Measurements from ENCODE around the gene MARK1. TPM values are rescaled to one million over a fixed set of nuclear protein-coding genes. Genes with fewer than 3 reads are reported as not detected.

MARK1 gene
- total RNA-seq, 1 experiment from 2014 or later = 17.8 TPM

- Histone ChIP-seq H3K23me2 (ENCODE audit: insufficient read length, low read depth, low read length, poor library complexity, severe bottlenecking) (no peaks in the 10 kb centered on the region), H3K79me1 (ENCODE audit: insufficient read depth, low read depth, low read length, poor library complexity, severe bottlenecking) (peaks cover 2% of the 10 kb centered on the region), H3K4me2 (ENCODE audit: insufficient read depth, insufficient read length, low read length) (no peak overlapping the region), H2BK12ac (ENCODE audit: insufficient read length, low read depth, low read length) (no peak overlapping the region), H4K8ac (replicated peaks; ENCODE audit: insufficient read length, low read depth, low read length) (no peak overlapping the region), H4K91ac (ENCODE audit: insufficient read length, low read depth, low read length) (no peak overlapping the region), H4K20me1 (ENCODE audit: control insufficient read depth, insufficient read depth, insufficient read length) (no peaks in the 10 kb centered on the region), H3K4me1 (ENCODE audit: insufficient read depth, low read length) (no peaks in the 10 kb centered on the region), H3K27me3 (ENCODE audit: insufficient read depth, low read length) (no peaks in the 10 kb centered on the region), H4K5ac (ENCODE audit: insufficient read length, low read depth, low read length) (no peak overlapping the region), H3K9me3 (ENCODE audit: control insufficient read depth, low read depth, low read length) (no peaks in the 10 kb centered on the region), H2BK15ac (ENCODE audit: low read depth, low read length) (no peak overlapping the region), H3K18ac (ENCODE audit: insufficient read length, low read depth, low read length) (no peak overlapping the region), H2AK5ac (ENCODE audit: insufficient read length, low read length) (no peak overlapping the region), H2AFZ (ENCODE audit: low read length) (no peak overlapping the region), H3K23ac (ENCODE audit: insufficient read length, low read depth, low read length) (no peak overlapping the region), H3K79me2 (ENCODE audit: insufficient read depth, low read length) (0 out of 2 replicates have a peak, but pooled peaks cover 2% of the 10 kb centered on the region), H3K56ac (ENCODE audit: insufficient read length, low read depth, low read length) (no peak overlapping the region), H3K14ac (ENCODE audit: insufficient read depth, low read length) (no peak overlapping the region), H3K4ac (ENCODE audit: low read depth, low read length) (no peak overlapping the region), H2BK20ac (ENCODE audit: low read depth, low read length, poor library complexity, severe bottlenecking) (no peak overlapping the region), H3K9ac (ENCODE audit: extremely low read depth, insufficient read length, low read length) (no peak overlapping the region), H3K27ac (ENCODE audit: insufficient read length, low read depth, low read length) (no peak overlapping the region), H2BK5ac (ENCODE audit: insufficient read length, low read length) (no peak overlapping the region), H2BK120ac (ENCODE audit: low read depth, low read length, poor library complexity, severe bottlenecking) (no peak overlapping the region), H3T11ph (ENCODE audit: low read length) (no peak overlapping the region)
- WGBS (ENCODE audit: extremely low coverage, insufficient read length, low lambda C conversion rate) = no CpG with 5 or more reads among the region's 1 CpG
- no peak overlapping the region for H3K27ac Mint-ChIP-seq
- DNase-seq = no peak
- no peak overlapping the region for H3K4me3 Mint-ChIP-seq
- peaks cover 15 to 33% (median 22%) of the 10 kb centered on the region in 3 experiments for H3K36me3 Mint-ChIP-seq (ENCODE audit: insufficient read depth in 1 of 3, low read depth in 3 of 3)
- no peaks in the 10 kb centered on the region for H3K27me3 Mint-ChIP-seq (ENCODE audit: low read depth)
- TF ChIP-seq CTCF (conservative IDR thresholded peaks at IDR 0.05) = no peak
- no peaks in the 10 kb centered on the region for H3K4me1 Mint-ChIP-seq
- peaks cover 17% of the 10 kb centered on the region in 2 experiments for H3K9me3 Mint-ChIP-seq
Observed at GRCh38 chr1:220577926-220578325, 50.0 kb downstream of the MARK1 start.
